GM18508 (cell line): ENCODE data around the gene GNL3L.
"Not testable (repeated sequence)": the region's sequence is repeated elsewhere in the genome, so short reads cannot be mapped to it uniquely, and the experiment has no call there.

Source experiments
- ATAC-seq: cut with Tn5 transposase; IDR thresholded peaks from one replicate; pipeline ENCODE4 v1.9.1; 2021; ENCODE audit warnings: moderate number of reproducible peaks; ENCODE audit not compliant: insufficient read depth, unreplicated experiment

GNL3L gene

GRCh38 chrX:54529552-54530356 is at the start of gene GNL3L:
GNL3L (plus strand) TSS chrX:54530219; CDS start chrX:54532567, 2,348 bp downstream.
- ATAC-seq: peak; percentile 48

GRCh38 chrX:54482839-54483593 is 47.0 kb upstream of the GNL3L start:
- ATAC-seq: no peak

DNA sequence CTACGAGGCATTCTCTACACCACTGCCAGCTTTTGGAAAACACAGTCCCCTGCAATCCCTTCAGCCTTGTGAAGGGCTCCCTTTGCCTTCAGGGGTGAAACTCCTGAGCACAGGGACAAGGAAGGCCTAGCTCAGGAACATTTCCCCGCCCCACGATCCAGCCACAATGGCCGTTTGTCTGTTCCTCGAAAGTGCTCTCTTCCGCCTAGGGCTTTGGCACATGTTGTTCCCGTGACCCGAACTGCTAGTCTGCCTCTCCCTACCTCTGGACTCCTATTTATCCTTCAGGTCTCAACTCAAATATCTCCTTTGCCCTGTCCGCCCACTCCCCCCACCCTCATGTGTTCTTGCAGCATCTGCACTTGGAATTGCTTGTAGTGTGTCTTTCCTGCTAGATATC is 46.1 kb upstream of the GNL3L start:
- ATAC-seq: no peak

DNA sequence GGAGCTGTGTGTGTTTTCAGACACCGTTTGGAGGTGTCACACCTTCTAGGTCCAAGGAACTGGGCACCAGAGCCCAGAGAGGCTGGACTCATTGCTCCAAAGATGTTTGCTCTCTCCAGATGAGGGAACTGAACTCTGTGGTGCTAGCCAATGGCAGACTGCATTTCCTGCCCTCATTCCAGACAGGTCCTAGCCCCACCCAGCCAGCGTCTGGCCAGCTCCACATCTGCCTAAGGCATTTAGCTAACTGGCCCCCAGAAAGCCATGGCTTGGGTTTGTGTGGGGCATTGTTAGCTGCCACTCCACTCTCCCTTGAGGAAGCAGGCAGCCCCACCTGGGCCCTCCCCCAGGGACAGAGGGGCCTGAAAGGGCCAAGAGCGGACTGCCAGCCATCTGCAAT is 45.4 kb upstream of the GNL3L start:
- no peak for ATAC-seq

DNA sequence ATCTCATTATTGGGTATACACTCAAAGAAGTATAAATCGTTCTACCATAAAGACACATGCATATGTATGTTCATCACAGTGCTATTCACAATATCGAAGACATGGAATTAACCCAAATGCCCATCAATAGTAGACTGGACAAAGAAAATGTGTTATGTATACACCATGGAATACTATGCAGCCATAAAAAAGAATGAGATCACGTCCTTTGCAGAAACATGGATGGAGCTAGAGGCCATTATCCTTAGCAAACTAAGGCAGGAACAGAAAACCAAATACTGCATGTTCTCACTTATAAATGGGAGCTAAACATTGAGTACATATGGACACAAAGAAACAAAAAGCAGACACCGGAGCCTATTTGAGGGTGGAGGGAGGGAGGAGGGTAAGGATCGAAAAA is 40.2 kb upstream of the GNL3L start:
- ATAC-seq: not testable (repeated sequence)

DNA sequence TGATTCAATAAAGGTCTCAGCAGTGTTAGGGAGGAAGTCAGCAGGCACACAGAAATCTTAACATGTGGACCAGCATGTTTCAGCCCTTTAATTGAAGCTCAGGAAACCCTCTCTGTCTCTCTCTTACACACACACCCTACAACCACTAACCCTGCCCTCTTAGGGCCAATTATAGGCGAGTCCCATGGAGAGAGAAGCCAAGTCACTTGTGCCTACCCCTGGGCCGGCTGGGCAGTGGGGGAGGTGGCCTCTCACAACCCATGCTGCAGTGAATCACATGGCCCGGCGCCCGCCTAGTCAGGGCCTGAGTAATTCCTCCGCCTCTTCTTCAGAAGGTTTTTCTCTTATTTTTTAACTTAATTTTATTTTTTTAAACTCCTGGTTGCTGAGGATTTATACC is 37.7 kb upstream of the GNL3L start:
- ATAC-seq: no peak

GRCh38 chrX:54494166-54494988 is 35.6 kb upstream of the GNL3L start:
- ATAC-seq: no peak

DNA sequence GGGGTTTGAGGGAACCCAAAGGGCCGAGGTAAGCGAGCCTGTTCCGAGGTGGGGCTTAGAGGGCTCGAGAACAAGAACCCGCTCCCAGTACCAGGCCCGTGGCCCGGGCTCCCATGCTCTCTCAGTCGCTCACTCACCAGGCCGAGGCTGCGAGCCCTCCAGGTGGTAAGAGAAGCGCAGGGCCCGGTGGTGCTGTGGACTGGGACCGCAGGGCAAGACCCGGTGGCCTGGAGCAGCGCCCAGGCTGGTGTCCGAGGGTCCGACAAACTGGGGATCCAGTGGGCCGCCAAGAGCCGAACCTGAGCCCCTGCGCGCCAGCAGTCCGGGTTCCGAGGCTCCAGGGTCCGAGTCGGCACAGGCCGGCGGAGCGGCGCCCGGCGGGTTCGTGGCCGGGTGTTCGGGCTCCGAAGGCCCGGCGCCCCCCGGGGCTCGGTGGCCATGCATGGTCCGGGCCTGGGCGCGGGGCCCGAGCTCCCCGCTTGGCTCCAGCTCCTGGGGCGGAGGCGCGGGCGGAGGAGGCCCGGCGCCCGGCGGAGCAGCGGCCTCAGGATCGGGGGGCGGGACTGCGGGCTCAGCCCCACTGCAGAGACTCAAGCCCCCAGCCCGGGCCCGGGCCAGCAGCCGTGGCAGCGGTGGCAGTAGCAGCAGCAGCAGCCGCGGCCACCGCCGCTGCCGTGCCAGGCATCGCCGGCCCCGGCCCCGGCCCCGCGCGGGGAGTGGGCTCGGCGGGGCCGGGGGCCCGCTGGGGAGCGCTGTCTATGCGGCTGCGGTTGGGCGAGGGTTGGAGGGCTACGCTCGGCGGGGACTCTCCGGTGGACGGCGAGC is 34.8 kb upstream of the GNL3L start:
- ATAC-seq: no peak

DNA sequence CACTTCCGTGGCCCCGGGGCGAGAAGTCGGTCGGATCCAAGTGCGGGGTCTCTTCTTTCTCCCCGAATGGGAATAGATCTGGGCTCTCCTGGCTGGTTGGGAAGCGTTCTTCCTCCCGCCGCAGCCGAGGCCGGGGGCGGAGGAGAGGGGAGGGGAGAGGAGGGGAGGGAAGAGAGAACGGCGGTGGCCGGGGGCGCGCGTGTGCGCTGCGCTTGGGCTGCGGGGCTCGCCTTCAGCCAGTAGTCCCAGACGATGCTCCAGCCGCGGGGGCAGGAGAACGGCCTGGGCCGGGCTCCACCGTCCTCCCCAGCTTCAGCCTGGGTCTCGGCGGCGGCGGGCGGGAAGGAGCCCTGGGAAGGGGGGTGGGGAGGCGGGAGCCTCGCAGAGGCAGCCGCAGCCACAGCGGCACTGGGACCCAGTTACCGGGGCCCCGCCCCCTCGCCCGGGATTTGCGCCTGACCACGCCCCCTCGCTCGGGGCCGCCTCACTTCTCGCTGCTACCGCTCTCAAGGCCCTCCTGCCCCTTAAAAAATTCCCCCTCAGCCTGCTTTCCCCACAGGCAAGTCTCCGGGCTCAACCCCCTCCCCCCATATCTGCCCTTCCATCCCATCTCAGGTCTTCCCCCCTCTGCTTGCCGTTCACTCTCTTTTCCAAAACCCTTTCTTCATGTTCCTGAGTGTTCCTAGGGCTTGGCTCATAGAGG is 34.1 kb upstream of the GNL3L start, which contains the start of gene FGD1:
FGD1 (minus strand) TSS at position 421 of the 703 bp plus-strand sequence. CDS start 802 bp downstream, outside the sequence.
- no peak for ATAC-seq

DNA sequence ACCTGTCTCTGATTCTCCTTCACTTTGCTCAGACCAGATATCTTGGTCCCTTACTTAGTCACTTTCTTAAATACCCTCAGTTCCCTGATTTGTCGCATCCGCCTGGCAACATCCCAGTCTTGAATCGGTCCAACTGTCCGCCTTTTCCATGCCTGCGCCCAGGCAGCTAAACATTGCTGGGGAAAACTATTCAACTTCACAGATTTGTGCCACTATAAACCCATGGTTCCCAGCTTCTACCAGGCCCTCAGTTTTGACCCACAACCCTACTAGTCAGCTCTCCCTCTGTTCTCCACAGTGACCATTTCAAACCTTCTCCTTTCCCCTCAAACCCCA is 33.5 kb upstream of the GNL3L start:
- no peak for ATAC-seq

DNA sequence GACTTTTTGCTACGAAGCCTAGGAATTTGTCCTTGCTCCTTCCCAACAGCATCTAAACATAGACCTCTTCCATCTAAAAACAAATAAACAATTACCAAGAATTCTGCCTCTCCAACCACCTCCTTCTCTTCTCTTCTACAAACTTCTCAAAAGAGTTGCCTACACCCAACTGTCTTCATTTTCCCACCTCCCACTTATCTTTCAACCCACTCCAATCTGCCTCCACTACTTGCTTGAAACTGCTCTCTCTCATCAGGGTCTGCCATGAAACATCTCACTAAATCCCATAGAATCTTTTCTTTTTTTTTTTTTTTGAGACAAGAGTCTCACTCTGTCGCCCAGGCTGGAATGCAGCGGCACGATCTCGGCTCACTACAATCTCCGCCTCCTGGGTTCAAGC is 33.1 kb upstream of the GNL3L start:
- ATAC-seq: no peak

- ATAC-seq: no peak
Measured at GRCh38 chrX:54509400-54509799, 20.6 kb upstream of the GNL3L start.

- no peak for ATAC-seq
Measured at GRCh38 chrX:54529151-54529550, 868 bp upstream of the GNL3L start.

DNA sequence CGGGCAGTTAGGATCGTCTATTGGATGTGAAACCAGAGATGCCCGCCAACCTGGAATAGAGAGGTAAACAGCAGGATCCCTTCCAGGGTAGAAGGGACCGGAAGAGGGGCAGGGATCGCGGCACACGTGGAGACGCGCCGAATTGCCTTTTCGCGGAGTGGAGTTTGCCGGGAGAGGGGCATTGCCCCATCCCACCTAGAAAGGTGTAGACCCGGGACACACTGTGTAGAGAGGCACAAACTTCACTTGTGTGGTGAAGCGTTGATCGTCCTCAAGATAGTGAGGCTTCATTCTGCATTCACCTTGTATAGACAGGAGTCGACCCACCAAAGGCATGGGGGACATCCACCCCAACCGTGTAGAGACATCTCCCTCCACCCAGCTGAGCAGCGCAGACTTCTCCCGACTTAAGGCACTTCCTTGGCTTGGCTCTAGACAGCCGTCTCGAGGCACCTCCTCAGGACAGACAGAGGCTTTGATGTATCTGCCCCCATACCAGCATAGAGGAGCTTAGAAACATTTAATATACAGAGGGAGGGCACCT is 410 bp downstream of the GNL3L start:
- ATAC-seq: peak; percentile 16

GRCh38 chrX:54534271-54534670 is 4.3 kb downstream of the GNL3L start:
- ATAC-seq: no peak

DNA sequence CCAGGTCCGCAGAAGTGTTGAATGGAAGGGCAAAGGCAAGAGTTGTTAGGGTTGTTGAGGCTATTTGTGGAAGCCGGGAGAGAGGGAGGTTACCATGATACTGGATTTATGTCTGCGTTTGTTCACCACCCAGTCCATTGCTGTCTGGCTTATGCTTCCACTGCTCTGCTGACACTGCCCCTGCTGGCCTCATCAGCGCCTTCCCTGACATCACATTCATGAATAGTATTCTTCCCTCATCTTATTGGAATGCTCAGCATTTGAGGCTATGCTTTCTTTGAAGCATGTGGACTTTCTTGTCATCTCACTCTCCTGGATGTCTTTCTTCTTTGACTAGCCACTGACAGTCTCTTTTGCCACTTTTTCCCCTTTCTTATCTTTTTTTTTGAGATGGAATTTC is 10.3 kb downstream of the GNL3L start:
- ATAC-seq: no peak

DNA sequence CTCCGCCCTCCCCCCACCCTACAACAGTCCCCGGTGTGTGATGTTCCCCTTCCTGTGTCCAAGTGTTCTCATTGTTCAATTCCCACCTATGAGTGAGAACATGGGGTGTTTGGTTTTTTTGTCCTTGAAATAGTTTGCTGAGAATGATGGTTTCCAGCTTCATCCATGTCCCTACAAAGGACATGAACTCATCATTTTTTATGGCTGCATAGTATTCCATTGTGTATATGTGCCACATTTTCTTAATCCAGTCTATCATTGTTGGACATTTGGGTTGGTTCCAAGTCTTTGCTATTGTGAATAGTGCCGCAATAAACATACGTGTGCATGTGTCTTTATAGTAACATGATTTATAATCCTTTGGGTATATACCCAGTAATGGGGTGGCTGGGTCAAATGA is 12.2 kb downstream of the GNL3L start:
- not testable (repeated sequence) for ATAC-seq

DNA sequence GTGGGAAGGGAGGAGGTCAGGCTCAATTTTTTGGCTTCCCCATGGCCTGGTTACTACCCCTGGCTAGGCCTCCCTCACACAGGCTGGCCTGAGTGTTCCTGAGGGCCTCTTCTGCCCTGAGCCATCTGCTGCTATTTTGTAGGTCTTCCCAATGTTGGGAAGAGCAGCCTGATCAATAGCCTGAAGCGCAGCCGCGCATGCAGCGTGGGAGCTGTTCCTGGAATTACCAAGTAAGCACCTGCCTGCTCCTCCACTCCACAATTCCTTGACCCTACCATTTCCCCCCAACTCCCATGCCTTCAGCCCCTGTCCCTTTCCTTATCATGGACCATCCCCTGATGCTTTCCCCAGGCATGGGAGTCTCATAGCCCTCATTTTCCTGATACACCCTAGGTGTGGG is 20.8 kb downstream of the GNL3L start:
- ATAC-seq: no peak

DNA sequence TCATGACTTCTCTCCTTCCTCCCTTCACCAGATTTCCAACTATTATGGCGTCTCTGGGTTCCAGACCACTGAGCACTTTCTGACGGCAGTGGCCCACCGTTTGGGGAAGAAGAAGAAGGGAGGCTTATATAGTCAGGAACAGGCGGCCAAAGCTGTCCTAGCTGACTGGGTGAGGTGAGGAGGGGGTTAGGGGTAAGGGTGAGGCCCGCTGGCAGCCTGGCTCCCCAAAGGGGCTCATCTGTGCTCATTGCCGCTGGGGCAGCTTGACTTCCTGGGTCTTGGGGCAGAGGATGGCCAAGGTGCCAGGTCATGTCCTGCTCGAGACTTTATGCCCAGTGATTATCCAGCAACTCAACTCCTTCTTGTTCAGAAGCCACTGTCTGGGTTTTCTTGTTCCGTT is 21.8 kb downstream of the GNL3L start:
- ATAC-seq: no peak
